ENCODE data around the gene TK2.

TK2 gene

GRCh38 chr16:66486199-66486772 lies 63.6 kb downstream of the TK2 start:
- in situ Hi-C loops (cut with MboI; ENCODE audit: low sequenced_read_pairs), result no loop called here

GRCh38 chr16:66485376-66485775 lies 64.5 kb downstream of the TK2 start:
- in situ Hi-C loops (cut with MboI; ENCODE audit: low sequenced_read_pairs), result no loop called here

- in situ Hi-C loops (cut with MboI; ENCODE audit: low sequenced_read_pairs), result no loop called here
Observed at GRCh38 chr16:66484453-66485213, 65.3 kb downstream of the TK2 start.

- in situ Hi-C loops (cut with MboI; ENCODE audit: low sequenced_read_pairs), result no loop called here
Observed at GRCh38 chr16:66483689-66484452, 66.1 kb downstream of the TK2 start.

GRCh38 chr16:66481943-66482390 lies 68.0 kb downstream of the TK2 start:
- in situ Hi-C loops (cut with MboI; ENCODE audit: low sequenced_read_pairs), result no loop called here

- in situ Hi-C loops (cut with MboI; ENCODE audit: low sequenced_read_pairs), result no loop called here
Observed at GRCh38 chr16:66481081-66481942, 68.6 kb downstream of the TK2 start.

- in situ Hi-C loops (cut with MboI; ENCODE audit: low sequenced_read_pairs), result no loop called here
Observed at GRCh38 chr16:66480265-66481080, 69.4 kb downstream of the TK2 start.

GRCh38 chr16:66479661-66480264 lies 70.2 kb downstream of the TK2 start:
- in situ Hi-C loops (cut with MboI; ENCODE audit: low sequenced_read_pairs), result no loop called here

- in situ Hi-C loops (cut with MboI; ENCODE audit: low sequenced_read_pairs), result no loop called here
Observed at GRCh38 chr16:66478733-66479511, 71.0 kb downstream of the TK2 start.

- in situ Hi-C loops (cut with MboI; ENCODE audit: low sequenced_read_pairs), result no loop called here
Observed at GRCh38 chr16:66477028-66477515, 72.8 kb downstream of the TK2 start.

- in situ Hi-C loops (cut with MboI; ENCODE audit: low sequenced_read_pairs), result no loop called here
Observed at GRCh38 chr16:66476328-66477027, 73.4 kb downstream of the TK2 start.

- in situ Hi-C loops (cut with MboI; ENCODE audit: low sequenced_read_pairs), result no loop called here
Observed at GRCh38 chr16:66475232-66475631, 74.7 kb downstream of the TK2 start.

- in situ Hi-C loops (cut with MboI; ENCODE audit: low sequenced_read_pairs), result no loop called here
Observed at GRCh38 chr16:66474750-66475199, 75.1 kb downstream of the TK2 start.

GRCh38 chr16:66473654-66474519 lies 76.0 kb downstream of the TK2 start:
- in situ Hi-C loops (cut with MboI; ENCODE audit: low sequenced_read_pairs), result no loop called here

GRCh38 chr16:66473051-66473571 lies 76.8 kb downstream of the TK2 start:
- in situ Hi-C loops (cut with MboI; ENCODE audit: low sequenced_read_pairs), result no loop called here

GRCh38 chr16:66471716-66472393 lies 78.1 kb downstream of the TK2 start:
- in situ Hi-C loops (cut with MboI; ENCODE audit: low sequenced_read_pairs), result no loop called here

Data from hTERT RPE-1 (cell line).